Hepatocyte (in vitro differentiated cells): ENCODE data around the gene MLX. TPM values are rescaled to one million over a fixed set of nuclear protein-coding genes. Genes with fewer than 3 reads are reported as not detected.
"Not testable (repeated sequence)": the region's sequence is repeated elsewhere in the genome, so short reads cannot be mapped to it uniquely, and the experiment has no call there.

Experiments used
- DNase-seq: peaks from one replicate; pipeline ENCODE4 v3.0.0-alpha.2; 2016; ENCODE audit warnings: low spot score
- H2AFZ ChIP-seq: fragments of 200-600 bp; sonication (generic); 2 replicates; pipeline ENCODE4 v1.6.0; 2016; ENCODE audit warnings: antibody characterized with exemption, mild to moderate bottlenecking
- H3K27ac ChIP-seq: fragments of 200-600 bp; sonication (generic); 2 replicates; pipeline ENCODE4 v1.5.1; 2016; ENCODE audit warnings: mild to moderate bottlenecking
- H3K27me3 ChIP-seq: fragments of 200-600 bp; sonication (generic); 2 replicates; pipeline ENCODE4 v1.6.1; 2016
- H3K36me3 ChIP-seq: fragments of 200-600 bp; sonication (generic); replicated peaks from 2 replicates; pipeline ENCODE4 v1.5.1; 2016; ENCODE audit warnings: low read depth; ENCODE audit not compliant: insufficient read depth
- H3K4me1 ChIP-seq: fragments of 200-600 bp; sonication (generic); 2 replicates; pipeline ENCODE4 v1.5.1; 2016; ENCODE audit warnings: mild to moderate bottlenecking, moderate library complexity; ENCODE audit not compliant: insufficient read depth
- H3K4me2 ChIP-seq: fragments of 200-600 bp; sonication (generic); 2 replicates; pipeline ENCODE4 v1.6.0; 2016
- H3K4me3 ChIP-seq: fragments of 200-600 bp; sonication (generic); 2 replicates; pipeline ENCODE4 v1.5.1; 2016; ENCODE audit warnings: mild to moderate bottlenecking
- H3K79me2 ChIP-seq: fragments of 200-600 bp; sonication (generic); 2 replicates; pipeline ENCODE4 v1.6.0; 2017; ENCODE audit warnings: mild to moderate bottlenecking
- H3K9me2 ChIP-seq: fragments of 200-600 bp; sonication (generic); replicated peaks from 2 replicates; pipeline ENCODE4 v1.6.0; 2017; ENCODE audit warnings: mild to moderate bottlenecking; ENCODE audit not compliant: insufficient read depth
- H3K9me3 ChIP-seq: fragments of 200-600 bp; sonication (generic); 2 replicates; pipeline ENCODE4 v1.5.1; 2016; ENCODE audit warnings: low read depth, mild to moderate bottlenecking
- H4K20me1 ChIP-seq: fragments of 200-600 bp; sonication (generic); 2 replicates; pipeline ENCODE4 v1.6.0; 2016; ENCODE audit warnings: mild to moderate bottlenecking; ENCODE audit not compliant: insufficient read depth, poor library complexity, severe bottlenecking
- EZH2 ChIP-seq: fragments of 200-600 bp; sonication (generic); IDR thresholded peaks from 2 replicates; pipeline ENCODE4 v1.6.1; 2016; ENCODE audit warnings: antibody characterized with exemption, mild to moderate bottlenecking, borderline replicate concordance
- EZH2phosphoT487 ChIP-seq: fragments of 200-600 bp; sonication (generic); IDR thresholded peaks from one replicate; pipeline ENCODE4 v1.6.1; 2018; ENCODE audit warnings: antibody characterized with exemption, mild to moderate bottlenecking, low read depth, moderate library complexity; ENCODE audit not compliant: unreplicated experiment, severe bottlenecking
- WGBS: methylation state at CpG from one replicate; pipeline ENCODE4 v1.1.6; 2016; ENCODE audit warnings: low lambda C conversion rate; ENCODE audit errors: missing lambda C conversion rate; 5-methylcytosine and 5-hydroxymethylcytosine counted together
- polyA plus RNA-seq: library from polyadenylated mRNA; unstranded; fragments of >200 nt; fragmentation: Nextera tagmentation; extraction: Ambion mirVana; gene quantifications from 2 replicates; pipeline ENCODE4 v1.2.1, GENCODE V29; 2016
- total RNA-seq: library from RNA; depleted of rRNA; stranded (reverse); fragments of >200 nt; gene quantifications from 2 replicates; pipeline ENCODE4 v1.2.3, GENCODE V29; 2014
- TF ChIP-seq, protein P1 (sequence below): fragments of 200-600 bp; sonication (generic); IDR thresholded peaks from 2 replicates; pipeline ENCODE4 v1.5.1; 2016; ENCODE audit warnings: antibody characterized with exemption, mild to moderate bottlenecking; ENCODE audit not compliant: poor library complexity

The MLX gene
- total and polyA plus RNA-seq, 2 experiments from 2014 or later: 29.7 to 39.5 TPM

DNA sequence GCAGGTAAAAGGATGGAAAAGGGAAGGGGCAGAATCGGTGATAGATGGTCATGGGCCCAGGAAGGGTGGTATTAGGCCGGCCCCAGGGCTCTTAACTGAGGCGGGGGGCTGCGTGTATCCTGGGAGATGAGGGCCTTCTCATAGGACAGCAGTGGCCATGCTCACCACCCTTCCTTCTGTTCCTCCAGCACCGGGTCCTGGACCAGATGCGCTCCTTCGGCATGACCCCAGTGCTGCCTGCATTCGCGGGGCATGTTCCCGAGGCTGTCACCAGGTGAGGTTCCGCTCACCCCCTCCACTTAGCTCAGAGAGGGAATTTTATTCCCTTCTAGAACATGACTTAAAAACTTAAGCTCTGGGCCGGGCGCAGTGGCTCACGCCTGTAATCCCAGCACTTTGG lies 28.4 kb upstream of the MLX start:
- H3K79me2 ChIP-seq: peaks cover 24% of the 10 kb centered on the region
- H3K9me2 ChIP-seq: no peaks in the 10 kb centered on the region
- H2AFZ ChIP-seq: no peak overlapping the region
- no peaks in the 10 kb centered on the region for H3K27me3 ChIP-seq
- no peak overlapping the region for H3K4me2 ChIP-seq
- 98% methylated on average over 14 of the region's 14 CpGs for WGBS
- TF ChIP-seq, protein P1, sequence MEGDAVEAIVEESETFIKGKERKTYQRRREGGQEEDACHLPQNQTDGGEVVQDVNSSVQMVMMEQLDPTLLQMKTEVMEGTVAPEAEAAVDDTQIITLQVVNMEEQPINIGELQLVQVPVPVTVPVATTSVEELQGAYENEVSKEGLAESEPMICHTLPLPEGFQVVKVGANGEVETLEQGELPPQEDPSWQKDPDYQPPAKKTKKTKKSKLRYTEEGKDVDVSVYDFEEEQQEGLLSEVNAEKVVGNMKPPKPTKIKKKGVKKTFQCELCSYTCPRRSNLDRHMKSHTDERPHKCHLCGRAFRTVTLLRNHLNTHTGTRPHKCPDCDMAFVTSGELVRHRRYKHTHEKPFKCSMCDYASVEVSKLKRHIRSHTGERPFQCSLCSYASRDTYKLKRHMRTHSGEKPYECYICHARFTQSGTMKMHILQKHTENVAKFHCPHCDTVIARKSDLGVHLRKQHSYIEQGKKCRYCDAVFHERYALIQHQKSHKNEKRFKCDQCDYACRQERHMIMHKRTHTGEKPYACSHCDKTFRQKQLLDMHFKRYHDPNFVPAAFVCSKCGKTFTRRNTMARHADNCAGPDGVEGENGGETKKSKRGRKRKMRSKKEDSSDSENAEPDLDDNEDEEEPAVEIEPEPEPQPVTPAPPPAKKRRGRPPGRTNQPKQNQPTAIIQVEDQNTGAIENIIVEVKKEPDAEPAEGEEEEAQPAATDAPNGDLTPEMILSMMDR: no peak
- no peak for TF ChIP-seq EZH2phosphoT487
- no peak for TF ChIP-seq EZH2
- no peak overlapping the region for H3K4me3 ChIP-seq
- H3K27ac ChIP-seq: no peak overlapping the region
- H3K36me3 ChIP-seq: no peaks in the 10 kb centered on the region
- no peaks in the 10 kb centered on the region for H4K20me1 ChIP-seq
- H3K9me3 ChIP-seq: no peaks in the 10 kb centered on the region
- peaks cover 16% of the 10 kb centered on the region for H3K4me1 ChIP-seq
- DNase-seq: no peak

DNA sequence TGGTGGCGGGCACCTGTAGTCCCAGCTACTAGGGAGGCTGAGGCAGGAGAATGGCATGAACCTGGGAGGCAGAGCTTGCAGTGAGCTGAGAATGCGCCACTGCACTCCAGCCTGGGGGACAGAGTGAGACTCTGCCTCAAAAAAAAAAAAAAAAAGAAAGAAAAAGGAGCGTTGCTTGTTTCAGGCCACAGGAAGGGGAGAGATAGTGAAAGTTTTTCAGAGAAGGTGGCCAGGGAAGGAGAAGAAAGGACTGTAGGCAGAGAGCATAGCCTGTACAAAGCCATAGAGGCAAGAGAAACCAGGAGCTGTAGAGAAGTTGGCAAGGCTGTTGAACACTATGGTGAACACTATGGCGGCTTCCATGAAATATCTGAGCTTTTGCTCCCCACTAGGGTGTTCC lies 26.3 kb upstream of the MLX start:
- Histone ChIP-seq H3K4me1 (peaks cover 12% of the 10 kb centered on the region), H3K27ac (peak overlapping the region; percentile 89), H3K79me2 (peaks cover 18% of the 10 kb centered on the region)
- H3K4me2 ChIP-seq, DNase-seq, H3K27me3 ChIP-seq, H2AFZ ChIP-seq, H3K9me3 ChIP-seq, H3K4me3 ChIP-seq, H3K36me3 ChIP-seq, H3K9me2 ChIP-seq, H4K20me1 ChIP-seq: not testable (repeated sequence)
- WGBS: 97% methylated on average over 4 of the region's 4 CpGs

DNA sequence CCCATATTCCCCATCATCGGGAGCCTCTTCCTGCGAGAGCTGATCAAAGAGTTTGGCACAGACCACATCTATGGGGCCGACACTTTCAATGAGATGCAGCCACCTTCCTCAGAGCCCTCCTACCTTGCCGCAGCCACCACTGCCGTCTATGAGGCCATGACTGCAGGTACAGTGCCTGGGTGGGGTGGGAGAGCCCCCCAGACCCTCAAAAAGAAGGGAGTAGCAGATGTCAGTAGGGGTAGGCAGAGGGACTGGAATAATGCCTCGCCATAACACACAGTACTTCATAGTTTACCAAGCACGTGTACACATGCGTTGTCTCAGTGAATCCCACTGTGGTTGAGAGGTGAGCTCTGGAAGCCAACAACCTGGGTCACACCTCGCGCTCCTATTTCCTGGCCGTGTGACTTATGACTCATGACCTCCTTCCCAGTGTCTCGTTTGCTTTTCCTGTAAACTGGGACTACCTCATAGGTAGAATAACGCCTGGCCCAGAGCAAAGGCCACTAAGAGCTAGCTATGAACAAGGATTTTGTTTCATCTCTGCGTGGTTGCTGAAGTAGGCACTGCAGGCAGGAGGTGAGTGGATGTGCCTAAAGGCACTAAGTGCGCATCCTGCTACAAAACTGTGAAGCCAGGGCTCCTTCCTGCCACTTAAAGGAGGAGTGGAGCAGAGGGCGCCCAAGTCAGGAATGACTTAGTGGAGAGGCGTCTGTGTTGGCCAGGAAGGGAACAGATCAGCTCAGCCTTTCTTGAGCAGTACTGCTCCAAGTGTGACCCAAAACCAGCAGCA lies 25.7 kb upstream of the MLX start:
- no peak overlapping the region for H2AFZ ChIP-seq
- H3K4me3 ChIP-seq: no peak overlapping the region
- H3K9me2 ChIP-seq: no peaks in the 10 kb centered on the region
- peaks cover 18% of the 10 kb centered on the region for H3K79me2 ChIP-seq
- H3K27ac ChIP-seq: peak overlapping the region; percentile 89
- H3K27me3 ChIP-seq: no peaks in the 10 kb centered on the region
- no peak overlapping the region for H3K4me2 ChIP-seq
- WGBS: 83% methylated on average over 17 of the region's 17 CpGs
- no peaks in the 10 kb centered on the region for H3K9me3 ChIP-seq
- peaks cover 10% of the 10 kb centered on the region for H3K4me1 ChIP-seq
- no peaks in the 10 kb centered on the region for H3K36me3 ChIP-seq
- no peaks in the 10 kb centered on the region for H4K20me1 ChIP-seq
- TF ChIP-seq EZH2: no peak
- TF ChIP-seq EZH2phosphoT487: no peak
- TF ChIP-seq, protein P1: no peak
- DNase-seq: peak; percentile 67

DNA sequence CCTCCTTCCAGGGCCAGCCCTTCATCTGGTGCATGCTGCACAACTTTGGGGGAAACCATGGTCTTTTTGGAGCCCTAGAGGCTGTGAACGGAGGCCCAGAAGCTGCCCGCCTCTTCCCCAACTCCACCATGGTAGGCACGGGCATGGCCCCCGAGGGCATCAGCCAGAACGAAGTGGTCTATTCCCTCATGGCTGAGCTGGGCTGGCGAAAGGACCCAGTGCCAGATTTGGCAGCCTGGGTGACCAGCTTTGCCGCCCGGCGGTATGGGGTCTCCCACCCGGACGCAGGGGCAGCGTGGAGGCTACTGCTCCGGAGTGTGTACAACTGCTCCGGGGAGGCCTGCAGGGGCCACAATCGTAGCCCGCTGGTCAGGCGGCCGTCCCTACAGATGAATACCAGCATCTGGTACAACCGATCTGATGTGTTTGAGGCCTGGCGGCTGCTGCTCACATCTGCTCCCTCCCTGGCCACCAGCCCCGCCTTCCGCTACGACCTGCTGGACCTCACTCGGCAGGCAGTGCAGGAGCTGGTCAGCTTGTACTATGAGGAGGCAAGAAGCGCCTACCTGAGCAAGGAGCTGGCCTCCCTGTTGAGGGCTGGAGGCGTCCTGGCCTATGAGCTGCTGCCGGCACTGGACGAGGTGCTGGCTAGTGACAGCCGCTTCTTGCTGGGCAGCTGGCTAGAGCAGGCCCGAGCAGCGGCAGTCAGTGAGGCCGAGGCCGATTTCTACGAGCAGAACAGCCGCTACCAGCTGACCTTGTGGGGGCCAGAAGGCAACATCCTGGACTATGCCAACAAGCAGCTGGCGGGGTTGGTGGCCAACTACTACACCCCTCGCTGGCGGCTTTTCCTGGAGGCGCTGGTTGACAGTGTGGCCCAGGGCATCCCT lies 23.5 kb upstream of the MLX start:
- no peak for DNase-seq
- 96% methylated on average over 38 of the region's 39 CpGs for WGBS
- no peaks in the 10 kb centered on the region for H3K36me3 ChIP-seq

More for the DNA sequence above, 23.5 kb upstream of the MLX start:
- Histone ChIP-seq H3K4me3 (no peak overlapping the region), H3K9me3 (no peaks in the 10 kb centered on the region), H3K79me2 (no peaks in the 10 kb centered on the region), H4K20me1 (no peaks in the 10 kb centered on the region), H2AFZ (no peak overlapping the region), H3K27me3 (no peaks in the 10 kb centered on the region), H3K4me1 (peaks cover 5% of the 10 kb centered on the region), H3K4me2 (no peak overlapping the region), H3K27ac (no peak overlapping the region), H3K9me2 (no peaks in the 10 kb centered on the region)
- no peak for TF ChIP-seq EZH2phosphoT487
- TF ChIP-seq EZH2: no peak
- TF ChIP-seq, protein P1: no peak
